ENCODE results near the gene VPS51. TPM values are rescaled to one million over a fixed set of nuclear protein-coding genes. Genes with fewer than 3 reads are reported as not detected.

The VPS51 gene
- total and polyA plus RNA-seq, 2 of the 13 experiments (the other 11 are each of a cell fraction or from before 2014, with no cell fraction given), result 76.3 to 90.6 TPM

GRCh38 chr11:65134240-65134951 lies 38.4 kb downstream of the VPS51 start, which contains the start of gene SYVN1 (continued):
- TF ChIP-seq HMGXB3 (CRISPR knock-in tag; IDR thresholded peaks at IDR 0.05; ENCODE audit: borderline replicate concordance) (peak; percentile 56; the same call in 1 of the 2 replicates), NFKBIZ (CRISPR knock-in tag; IDR thresholded peaks at IDR 0.05) (no peak), ZSCAN25 (CRISPR knock-in tag; IDR thresholded peaks at IDR 0.05) (peak; percentile 81), HINFP (CRISPR knock-in tag; IDR thresholded peaks at IDR 0.05; ENCODE audit: low read depth) (peak; percentile 53; the same call in 1 of the 2 replicates), SIX1 (CRISPR knock-in tag; IDR thresholded peaks at IDR 0.05; ENCODE audit: borderline replicate concordance) (peak; percentile 14; the same call in 1 of the 2 replicates), ZNF580 (CRISPR knock-in tag; IDR thresholded peaks at IDR 0.05; ENCODE audit: borderline replicate concordance, low read depth) (peak; percentile 52; the same call in 1 of the 2 replicates), JARID2 (CRISPR knock-in tag; IDR thresholded peaks at IDR 0.05; ENCODE audit: insufficient replicate concordance) (peak; percentile 37), ZXDC (CRISPR knock-in tag; IDR thresholded peaks at IDR 0.05) (no peak), ZFP36L2 (CRISPR knock-in tag; IDR thresholded peaks at IDR 0.05) (no peak)
- TF ChIP-seq, protein P1, sequence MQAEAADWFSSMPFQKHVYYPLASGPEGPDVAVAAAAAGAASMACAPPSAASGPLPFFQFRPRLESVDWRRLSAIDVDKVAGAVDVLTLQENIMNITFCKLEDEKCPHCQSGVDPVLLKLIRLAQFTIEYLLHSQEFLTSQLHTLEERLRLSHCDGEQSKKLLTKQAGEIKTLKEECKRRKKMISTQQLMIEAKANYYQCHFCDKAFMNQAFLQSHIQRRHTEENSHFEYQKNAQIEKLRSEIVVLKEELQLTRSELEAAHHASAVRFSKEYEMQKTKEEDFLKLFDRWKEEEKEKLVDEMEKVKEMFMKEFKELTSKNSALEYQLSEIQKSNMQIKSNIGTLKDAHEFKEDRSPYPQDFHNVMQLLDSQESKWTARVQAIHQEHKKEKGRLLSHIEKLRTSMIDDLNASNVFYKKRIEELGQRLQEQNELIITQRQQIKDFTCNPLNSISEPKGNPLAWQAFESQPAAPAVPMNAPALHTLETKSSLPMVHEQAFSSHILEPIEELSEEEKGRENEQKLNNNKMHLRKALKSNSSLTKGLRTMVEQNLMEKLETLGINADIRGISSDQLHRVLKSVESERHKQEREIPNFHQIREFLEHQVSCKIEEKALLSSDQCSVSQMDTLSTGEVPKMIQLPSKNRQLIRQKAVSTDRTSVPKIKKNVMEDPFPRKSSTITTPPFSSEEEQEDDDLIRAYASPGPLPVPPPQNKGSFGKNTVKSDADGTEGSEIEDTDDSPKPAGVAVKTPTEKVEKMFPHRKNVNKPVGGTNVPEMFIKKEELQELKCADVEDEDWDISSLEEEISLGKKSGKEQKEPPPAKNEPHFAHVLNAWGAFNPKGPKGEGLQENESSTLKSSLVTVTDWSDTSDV (CRISPR knock-in tag; IDR thresholded peaks at IDR 0.05), result no peak
- TF ChIP-seq, protein P2, sequence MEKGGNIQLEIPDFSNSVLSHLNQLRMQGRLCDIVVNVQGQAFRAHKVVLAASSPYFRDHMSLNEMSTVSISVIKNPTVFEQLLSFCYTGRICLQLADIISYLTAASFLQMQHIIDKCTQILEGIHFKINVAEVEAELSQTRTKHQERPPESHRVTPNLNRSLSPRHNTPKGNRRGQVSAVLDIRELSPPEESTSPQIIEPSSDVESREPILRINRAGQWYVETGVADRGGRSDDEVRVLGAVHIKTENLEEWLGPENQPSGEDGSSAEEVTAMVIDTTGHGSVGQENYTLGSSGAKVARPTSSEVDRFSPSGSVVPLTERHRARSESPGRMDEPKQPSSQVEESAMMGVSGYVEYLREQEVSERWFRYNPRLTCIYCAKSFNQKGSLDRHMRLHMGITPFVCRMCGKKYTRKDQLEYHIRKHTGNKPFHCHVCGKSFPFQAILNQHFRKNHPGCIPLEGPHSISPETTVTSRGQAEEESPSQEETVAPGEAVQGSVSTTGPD (CRISPR knock-in tag; IDR thresholded peaks at IDR 0.05), result no peak
- TF ChIP-seq, protein P3, sequence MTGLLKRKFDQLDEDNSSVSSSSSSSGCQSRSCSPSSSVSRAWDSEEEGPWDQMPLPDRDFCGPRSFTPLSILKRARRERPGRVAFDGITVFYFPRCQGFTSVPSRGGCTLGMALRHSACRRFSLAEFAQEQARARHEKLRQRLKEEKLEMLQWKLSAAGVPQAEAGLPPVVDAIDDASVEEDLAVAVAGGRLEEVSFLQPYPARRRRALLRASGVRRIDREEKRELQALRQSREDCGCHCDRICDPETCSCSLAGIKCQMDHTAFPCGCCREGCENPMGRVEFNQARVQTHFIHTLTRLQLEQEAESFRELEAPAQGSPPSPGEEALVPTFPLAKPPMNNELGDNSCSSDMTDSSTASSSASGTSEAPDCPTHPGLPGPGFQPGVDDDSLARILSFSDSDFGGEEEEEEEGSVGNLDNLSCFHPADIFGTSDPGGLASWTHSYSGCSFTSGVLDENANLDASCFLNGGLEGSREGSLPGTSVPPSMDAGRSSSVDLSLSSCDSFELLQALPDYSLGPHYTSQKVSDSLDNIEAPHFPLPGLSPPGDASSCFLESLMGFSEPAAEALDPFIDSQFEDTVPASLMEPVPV (CRISPR knock-in tag; IDR thresholded peaks at IDR 0.05), result 0 out of 2 replicates have a peak, but pooled peaks have one; percentile 38
